Measurements from ENCODE around the gene HOXD10.

Gene HOXD10

DNA sequence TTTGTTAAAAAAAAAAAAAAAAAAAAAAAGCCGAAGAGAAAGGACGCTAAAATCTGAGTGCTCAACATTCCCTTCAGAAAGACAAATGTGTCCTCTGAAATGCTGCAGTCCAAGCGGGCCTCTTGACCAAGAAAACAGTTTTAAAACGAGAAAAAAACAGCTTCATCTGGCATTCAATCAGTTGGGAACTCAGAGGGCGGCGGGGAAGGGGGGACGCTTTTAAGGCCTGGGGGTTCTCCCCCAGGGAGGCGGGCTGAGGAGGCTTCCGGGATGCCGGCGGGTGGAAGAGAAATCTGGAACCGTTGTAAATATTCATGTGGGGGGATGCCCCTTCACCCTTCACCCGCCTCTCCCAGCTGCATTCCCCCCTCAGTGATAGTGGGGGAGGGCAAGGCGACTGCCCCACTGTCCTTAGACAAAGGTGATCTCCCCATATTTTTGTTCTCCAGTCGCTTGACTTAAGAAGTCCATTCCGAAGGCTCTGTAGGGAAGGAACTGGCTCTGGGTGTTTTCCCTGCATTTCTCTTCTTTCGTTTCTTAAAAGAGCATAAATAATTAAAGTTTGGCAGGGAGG, 12.7 kb upstream of the HOXD10 start:
- in situ Hi-C loops (cut with HindIII; ENCODE audit: low sequenced_read_pairs) = no loop called here
- no peak overlapping the region for H3K4me3 ChIP-seq (ENCODE audit: low read depth, low read length)
- TF ChIP-seq, protein P1, sequence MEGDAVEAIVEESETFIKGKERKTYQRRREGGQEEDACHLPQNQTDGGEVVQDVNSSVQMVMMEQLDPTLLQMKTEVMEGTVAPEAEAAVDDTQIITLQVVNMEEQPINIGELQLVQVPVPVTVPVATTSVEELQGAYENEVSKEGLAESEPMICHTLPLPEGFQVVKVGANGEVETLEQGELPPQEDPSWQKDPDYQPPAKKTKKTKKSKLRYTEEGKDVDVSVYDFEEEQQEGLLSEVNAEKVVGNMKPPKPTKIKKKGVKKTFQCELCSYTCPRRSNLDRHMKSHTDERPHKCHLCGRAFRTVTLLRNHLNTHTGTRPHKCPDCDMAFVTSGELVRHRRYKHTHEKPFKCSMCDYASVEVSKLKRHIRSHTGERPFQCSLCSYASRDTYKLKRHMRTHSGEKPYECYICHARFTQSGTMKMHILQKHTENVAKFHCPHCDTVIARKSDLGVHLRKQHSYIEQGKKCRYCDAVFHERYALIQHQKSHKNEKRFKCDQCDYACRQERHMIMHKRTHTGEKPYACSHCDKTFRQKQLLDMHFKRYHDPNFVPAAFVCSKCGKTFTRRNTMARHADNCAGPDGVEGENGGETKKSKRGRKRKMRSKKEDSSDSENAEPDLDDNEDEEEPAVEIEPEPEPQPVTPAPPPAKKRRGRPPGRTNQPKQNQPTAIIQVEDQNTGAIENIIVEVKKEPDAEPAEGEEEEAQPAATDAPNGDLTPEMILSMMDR (IDR thresholded peaks at IDR 0.05; ENCODE audit: low read depth, low read length) = no peak
- DNase-seq (ENCODE audit: low read depth, low spot score) = no peak

DNA sequence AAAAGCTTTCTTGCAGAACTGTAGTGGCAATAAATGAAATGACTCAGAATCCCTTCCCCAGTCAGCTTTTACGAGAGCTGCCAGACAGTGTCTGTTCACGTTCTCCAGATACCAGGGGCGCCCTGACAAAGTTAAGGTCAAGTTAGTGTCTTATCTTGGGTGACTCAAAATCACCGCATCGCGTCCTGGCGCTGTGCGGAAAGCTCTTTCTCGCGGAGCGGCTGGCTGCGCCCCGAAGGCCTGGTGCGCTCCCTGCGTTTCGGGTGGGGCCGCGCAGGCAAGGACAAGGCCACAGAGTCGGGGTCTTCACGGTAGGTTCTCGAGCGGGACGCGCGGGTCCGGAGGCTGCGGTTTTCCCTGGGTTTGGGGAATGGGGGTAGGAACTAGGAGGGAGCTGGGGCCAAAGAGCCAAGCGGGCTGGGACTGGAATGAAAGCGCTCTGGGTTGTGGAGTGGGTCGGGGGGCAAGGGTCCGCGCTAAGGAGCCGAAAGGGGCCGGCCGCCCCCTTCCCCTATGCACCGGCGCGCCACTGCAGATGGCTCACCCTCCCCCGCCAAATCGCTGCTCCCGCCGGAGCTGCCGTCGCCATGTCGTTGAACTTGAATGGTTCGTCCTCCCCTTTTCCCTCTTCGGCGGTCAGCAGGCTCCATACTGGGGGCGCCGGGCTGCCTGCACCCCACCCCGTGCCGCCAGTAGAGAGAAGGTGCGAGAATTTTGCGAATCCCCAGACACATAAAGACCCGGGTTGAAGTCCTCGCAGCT, 12.1 kb upstream of the HOXD10 start:
- DNase-seq (ENCODE audit: low read depth, low spot score) = no peak
- H3K4me3 ChIP-seq (ENCODE audit: low read depth, low read length) = no peak overlapping the region
- in situ Hi-C loops (cut with HindIII; ENCODE audit: low sequenced_read_pairs) = no loop called here
- TF ChIP-seq, protein P1 (IDR thresholded peaks at IDR 0.05; ENCODE audit: low read depth, low read length) = no peak

GRCh38 chr2:176105078-176105729, 11.4 kb upstream of the HOXD10 start:
- in situ Hi-C loops (cut with HindIII; ENCODE audit: low sequenced_read_pairs) = no loop called here
- no peak for DNase-seq (ENCODE audit: low read depth, low spot score)
- no peak overlapping the region for H3K4me3 ChIP-seq (ENCODE audit: low read depth, low read length)
- TF ChIP-seq, protein P1 (IDR thresholded peaks at IDR 0.05; ENCODE audit: low read depth, low read length) = no peak

GRCh38 chr2:176105730-176106580, 10.6 kb upstream of the HOXD10 start:
- TF ChIP-seq, protein P1 (IDR thresholded peaks at IDR 0.05; ENCODE audit: low read depth, low read length) = no peak
- in situ Hi-C loops (cut with HindIII; ENCODE audit: low sequenced_read_pairs) = no loop called here
- no peak overlapping the region for H3K4me3 ChIP-seq (ENCODE audit: low read depth, low read length)
- DNase-seq (ENCODE audit: low read depth, low spot score) = no peak

DNA sequence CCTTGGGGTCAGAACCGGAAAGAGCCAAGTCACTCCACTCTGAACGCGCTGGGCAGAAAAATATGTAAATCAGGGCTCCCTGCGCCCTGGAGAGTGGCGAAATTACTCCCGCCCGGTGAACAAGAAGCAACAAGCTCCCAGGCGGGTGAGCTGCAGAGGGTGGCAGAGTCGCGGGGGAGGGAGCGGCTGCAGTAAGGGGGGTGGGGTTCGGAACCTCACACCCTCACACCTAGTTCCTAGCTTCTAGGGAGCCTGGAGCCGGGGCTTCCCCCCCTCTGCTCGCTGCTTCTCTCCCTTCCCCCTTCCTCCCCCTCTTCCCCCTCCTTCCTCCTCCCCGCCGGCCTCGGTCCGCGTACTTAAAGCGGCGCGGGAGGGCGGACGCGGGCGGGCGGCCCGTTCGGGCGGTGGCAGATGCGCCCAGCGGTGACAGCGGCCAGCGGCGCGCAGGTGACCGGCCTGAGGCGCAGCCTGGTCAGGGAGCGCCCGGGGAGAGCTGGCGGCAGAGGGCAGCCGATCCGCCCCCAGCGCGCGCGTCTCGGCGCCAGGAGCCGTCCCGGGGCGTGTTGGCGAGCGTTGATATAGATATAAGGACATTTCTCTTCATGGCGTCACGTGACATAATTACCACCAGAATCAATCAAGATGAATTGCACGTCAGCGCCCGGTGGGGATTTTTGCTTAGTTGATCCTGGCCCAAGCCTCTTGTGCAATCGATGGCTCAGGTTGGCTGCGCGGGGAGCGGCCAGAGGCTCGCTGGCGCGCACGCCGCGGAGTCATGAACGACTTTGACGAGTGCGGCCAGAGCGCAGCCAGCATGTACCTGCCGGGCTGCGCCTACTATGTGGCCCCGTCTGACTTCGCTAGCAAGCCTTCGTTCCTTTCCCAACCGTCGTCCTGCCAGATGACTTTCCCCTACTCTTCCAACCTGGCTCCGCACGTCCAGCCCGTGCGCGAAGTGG, 9.7 kb upstream of the HOXD10 start, which contains the start of gene HOXD11:
HOXD11 (plus strand) TSS at position 700 of the 959 bp plus-strand sequence; CDS start at position 776, 76 bp downstream.
- DNase-seq (ENCODE audit: low read depth, low spot score) = no peak
- H3K4me3 ChIP-seq (ENCODE audit: low read depth, low read length) = no peak within 1 kb of the TSS
- TF ChIP-seq, protein P1 (IDR thresholded peaks at IDR 0.05; ENCODE audit: low read depth, low read length) = no peak
- in situ Hi-C loops (cut with HindIII; ENCODE audit: low sequenced_read_pairs) = no loop called here
